K562 (cell line): ENCODE data around the gene PRL.

Experiments
- CHCHD3 ChIP-seq: fragments of 250-450 bp; sonication (Bioruptor Pico); IDR thresholded peaks from 2 replicates; pipeline ENCODE4 v2.1.2; 2022; ENCODE audit warnings: mild to moderate bottlenecking
- CTCF ChIP-seq, 3 experiments: IDR thresholded peaks in 2 of 3; conservative IDR thresholded peaks in 1 of 3; 2 replicates each; pipeline ENCODE4 v1.5.1; 2011 to 2012; ENCODE audit warnings: low read length in 3 of 3, mild to moderate bottlenecking in 3 of 3, control low read depth in 2 of 3, improper control_type of control experiment in 1 of 3, inconsistent platforms in 1 of 3, low read depth in 1 of 3, mixed read lengths in 1 of 3, moderate library complexity in 1 of 3; ENCODE audit not compliant: insufficient read depth in 2 of 3
- ELF4 ChIP-seq: fragments of 450-650 bp; formaldehyde crosslinking; IDR thresholded peaks from 2 replicates; pipeline ENCODE4 v1.4.0; 2022; ENCODE audit warnings: missing genetic modification characterization
- FOXP4 ChIP-seq: sonication (generic); formaldehyde crosslinking; IDR thresholded peaks from 2 replicates; pipeline ENCODE4 v1.8.0; 2022; ENCODE audit warnings: mild to moderate bottlenecking, missing genetic modification reagents, borderline replicate concordance
- NCOA2 ChIP-seq, 2 experiments: fragments of 450-650 bp; IDR thresholded peaks; 2 replicates each; pipeline ENCODE4 v1.6.1; 2018; ENCODE audit warnings: mild to moderate bottlenecking in 2 of 2, moderate library complexity in 1 of 2; ENCODE audit not compliant: partially characterized antibody in 2 of 2
- NFIC ChIP-seq: fragments of 450-650 bp; IDR thresholded peaks from 2 replicates; pipeline ENCODE4 v1.6.1; 2017; ENCODE audit warnings: mild to moderate bottlenecking, inconsistent platforms
- RREB1 ChIP-seq: fragments of 250-450 bp; sonication (Bioruptor Pico); IDR thresholded peaks from 2 replicates; pipeline ENCODE4 v1.4.0; 2020
- ZFX ChIP-seq: sonication (generic); formaldehyde crosslinking; IDR thresholded peaks from 2 replicates; pipeline ENCODE4 v1.8.0; 2022; ENCODE audit warnings: mild to moderate bottlenecking, missing genetic modification reagents, moderate library complexity

GRCh38 chr6:22294301-22294700 is 2.5 kb downstream of the PRL start:
- no peak for TF ChIP-seq FOXP4 (CRISPR knock-in tag)
- TF ChIP-seq NCOA2 (IDR thresholded peaks at IDR 0.05; ENCODE audit: partially characterized antibody in 2 of 2) = no peak
- TF ChIP-seq ZFX (CRISPR knock-in tag) = no peak
- TF ChIP-seq NFIC = no peak
- TF ChIP-seq ELF4 (CRISPR knock-in tag) = no peak
- no peak for TF ChIP-seq CTCF (IDR thresholded peaks at IDR 0.05 in 2 of 3, conservative IDR thresholded peaks at IDR 0.05 in 1 of 3; ENCODE audit: insufficient read depth in 2 of 3, low read depth in 1 of 3, low read length in 3 of 3)
- TF ChIP-seq RREB1 (CRISPR knock-in tag) = no peak
- TF ChIP-seq CHCHD3 (CRISPR knock-in tag) = no peak
